HG03432 (cell line): ENCODE measurements around the gene C1QTNF5.

ENCODE experiments used
- ATAC-seq: cut with Tn5 transposase; IDR thresholded peaks from one replicate; pipeline ENCODE4 v1.9.1; 2021; ENCODE audit warnings: mild to moderate bottlenecking, moderate library complexity; ENCODE audit not compliant: unreplicated experiment

Gene C1QTNF5

DNA sequence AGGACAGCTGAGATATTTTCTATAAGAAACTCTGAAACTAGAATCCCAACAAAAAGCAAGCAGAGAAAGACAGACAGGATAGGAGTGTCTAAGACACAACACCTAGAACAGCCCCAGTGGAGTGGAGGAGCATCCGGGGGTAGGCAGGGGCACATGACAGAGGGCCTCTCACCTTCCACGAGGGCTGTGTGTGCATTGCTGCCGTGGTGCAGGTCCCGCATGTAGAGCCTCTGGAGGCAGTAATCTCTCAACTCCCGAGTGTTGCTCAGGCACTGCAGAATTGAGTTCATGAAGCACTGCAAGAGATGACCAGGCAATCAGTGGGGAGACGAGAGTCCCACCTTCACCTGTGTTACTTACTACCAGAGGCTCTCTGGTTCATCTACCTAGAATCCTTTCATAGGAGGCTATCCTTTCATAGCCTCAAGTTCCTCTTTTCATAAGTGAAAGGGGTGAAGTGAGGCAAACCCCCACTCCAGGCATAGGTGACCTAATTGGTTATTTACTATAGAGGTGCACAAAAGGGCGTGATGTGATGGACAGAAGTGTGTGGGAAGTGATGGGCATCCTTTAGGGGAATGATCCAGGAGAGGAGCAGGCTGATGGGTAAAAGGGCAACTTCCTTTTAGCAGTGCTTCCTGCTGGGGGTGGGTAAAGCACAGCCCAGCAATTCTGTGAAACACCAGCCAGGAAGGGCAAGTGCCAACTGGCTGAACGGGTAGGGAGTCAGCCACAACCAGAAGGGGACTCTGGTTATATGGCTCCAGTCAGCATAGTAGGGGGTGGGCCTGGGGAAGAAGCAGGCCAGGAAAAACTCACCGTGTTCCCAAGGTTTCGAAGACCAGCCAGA, 18.9 kb upstream of the C1QTNF5 start:
- ATAC-seq: no peak

DNA sequence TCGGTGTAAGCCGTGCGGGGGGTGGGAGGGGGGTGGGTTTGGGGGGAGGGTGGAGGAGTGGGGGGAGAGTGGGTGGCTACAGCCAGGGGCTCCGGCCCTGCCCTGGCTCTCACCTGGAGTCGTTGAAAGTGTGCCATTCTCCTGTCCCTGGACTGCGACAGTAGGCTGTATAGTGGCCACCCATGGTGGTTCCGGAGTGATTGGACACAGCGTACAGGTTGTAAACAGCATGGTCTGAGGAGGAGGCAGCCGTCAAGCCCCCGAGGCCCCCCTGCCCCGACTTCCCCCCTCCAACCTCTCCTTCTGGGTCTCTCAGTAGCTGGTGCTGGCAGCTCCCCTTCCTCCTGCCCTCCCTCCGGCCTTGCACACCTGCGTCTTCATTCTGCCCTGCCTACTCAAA, 16.4 kb upstream of the C1QTNF5 start:
- no peak for ATAC-seq

DNA sequence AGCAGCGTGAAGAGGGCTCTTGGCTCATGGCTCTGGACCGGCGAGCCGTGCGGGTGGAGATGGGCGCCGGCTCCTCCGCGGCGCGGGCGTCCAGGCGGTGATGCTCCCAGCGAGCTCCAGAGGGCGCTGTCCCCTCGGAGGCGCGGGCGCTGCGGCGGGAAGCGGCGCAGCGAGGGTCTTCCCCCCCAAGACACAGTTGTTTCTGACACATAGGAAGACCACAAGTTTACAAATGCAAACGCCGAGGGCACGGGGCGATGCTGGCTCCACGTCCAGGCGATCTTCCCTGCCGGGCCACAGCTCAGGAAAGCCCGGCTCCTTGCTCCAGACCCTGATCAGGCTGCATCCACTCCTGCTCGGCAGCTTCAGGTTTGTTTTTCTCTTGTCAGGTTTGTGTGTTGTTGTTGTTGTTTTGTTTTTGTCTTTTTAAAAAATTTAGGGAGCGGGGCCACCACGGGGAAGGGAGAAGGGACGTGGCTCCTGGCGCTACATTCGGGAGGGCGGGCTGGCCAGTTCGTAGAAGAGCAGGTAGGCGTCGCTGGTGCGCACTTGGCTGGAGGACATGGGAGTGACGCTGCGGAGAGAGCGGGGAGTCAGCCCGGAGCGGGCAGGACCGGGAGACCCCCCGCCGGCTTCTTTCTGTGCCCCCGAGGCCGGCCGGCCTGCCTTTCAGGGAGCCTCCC, 15.8 kb upstream of the C1QTNF5 start:
- ATAC-seq: peak; percentile 78

DNA sequence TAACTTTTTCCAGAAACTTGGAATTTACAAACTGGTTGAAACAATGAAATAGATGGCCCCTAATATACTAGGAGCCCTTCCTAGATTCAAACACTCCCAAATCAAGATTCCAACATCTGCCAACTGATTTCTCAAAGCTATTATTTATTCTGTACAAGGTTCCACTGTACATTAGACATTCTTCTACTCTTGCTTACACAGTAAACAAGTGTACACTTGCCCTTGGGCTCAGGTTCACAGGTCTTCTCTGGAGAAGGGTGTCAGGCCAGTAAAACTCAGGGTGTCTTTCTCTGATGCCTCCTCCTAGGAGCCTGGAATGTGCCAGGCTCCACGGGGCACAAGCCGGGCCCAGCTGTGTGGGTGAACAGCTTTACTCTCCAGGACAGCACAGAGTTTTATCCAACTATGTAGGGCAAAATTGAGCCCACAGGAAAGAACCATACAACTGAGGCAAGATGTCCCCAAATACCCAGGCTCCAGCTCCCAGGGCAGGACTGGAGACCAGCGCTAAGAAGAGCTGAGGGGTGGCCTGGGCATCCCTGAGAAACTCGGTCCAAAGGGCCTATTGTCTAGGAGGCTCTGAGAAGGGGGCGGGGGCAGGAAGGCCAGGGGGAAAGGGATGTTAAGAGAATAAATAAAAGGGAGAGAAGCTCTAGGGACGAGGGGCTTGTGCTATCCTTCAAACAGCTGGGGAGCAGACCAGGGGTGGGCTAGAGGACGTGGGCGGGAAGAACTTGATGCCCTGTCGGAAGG, 14.6 kb upstream of the C1QTNF5 start:
- no peak for ATAC-seq

DNA sequence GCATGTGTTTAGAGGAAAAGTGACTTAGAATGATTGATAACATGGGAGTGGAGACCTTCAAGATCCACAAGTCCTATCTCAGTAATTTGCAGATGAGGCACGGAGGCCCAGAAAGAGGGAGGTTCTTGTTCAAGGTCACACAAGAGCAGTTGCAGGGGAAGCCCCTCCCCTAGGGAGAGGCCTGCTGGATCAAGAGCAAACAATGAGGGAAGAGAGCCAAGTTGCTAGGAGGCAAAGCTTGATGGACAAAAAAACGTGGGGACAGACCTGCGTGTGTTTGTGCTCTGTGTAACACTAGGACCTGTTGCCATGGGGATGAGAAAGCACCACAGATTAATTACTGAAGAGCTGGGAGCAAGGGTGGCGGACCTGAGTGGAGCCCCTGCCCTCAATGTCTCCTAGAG, 12.2 kb upstream of the C1QTNF5 start:
- no peak for ATAC-seq

DNA sequence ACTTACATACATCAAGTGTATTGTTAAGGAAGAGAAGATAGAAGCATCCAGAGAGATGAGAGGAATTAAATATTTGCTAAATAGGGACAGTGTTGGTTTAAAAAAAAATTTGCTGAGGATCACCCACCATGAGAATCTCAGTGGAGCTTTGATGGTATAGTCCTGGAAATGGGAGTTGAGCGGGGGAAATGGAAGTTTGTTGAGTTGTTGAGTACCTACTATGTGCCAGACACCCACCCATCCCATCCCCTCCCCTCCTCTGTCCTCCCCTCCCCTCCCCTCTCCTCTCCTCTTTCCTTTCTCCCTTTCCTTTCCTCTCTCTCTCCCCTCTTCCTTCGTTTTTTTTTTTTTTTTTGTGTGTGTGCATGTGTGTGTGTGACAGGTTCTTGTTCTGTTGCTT, 10.5 kb upstream of the C1QTNF5 start:
- ATAC-seq: no peak

DNA sequence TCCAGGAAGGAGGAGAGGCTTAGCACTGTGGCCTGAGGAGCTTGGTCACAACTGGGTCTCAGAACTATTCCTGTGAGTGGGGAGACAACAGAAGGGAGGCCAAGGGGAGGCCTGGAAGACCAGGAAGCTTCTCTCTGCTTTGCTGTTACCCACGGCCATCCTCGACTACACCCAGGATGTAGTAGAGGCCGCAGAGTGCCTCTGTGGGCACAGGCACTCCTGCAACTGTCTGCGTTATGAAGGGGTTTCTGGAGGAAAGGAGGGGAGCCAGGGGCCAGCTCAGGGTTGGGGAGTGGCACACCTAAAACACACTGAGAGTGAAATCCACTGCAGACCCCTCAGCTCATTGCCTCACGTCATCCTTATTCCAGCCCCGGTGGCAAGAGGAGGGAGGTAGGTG, 9.6 kb upstream of the C1QTNF5 start:
- ATAC-seq: no peak

DNA sequence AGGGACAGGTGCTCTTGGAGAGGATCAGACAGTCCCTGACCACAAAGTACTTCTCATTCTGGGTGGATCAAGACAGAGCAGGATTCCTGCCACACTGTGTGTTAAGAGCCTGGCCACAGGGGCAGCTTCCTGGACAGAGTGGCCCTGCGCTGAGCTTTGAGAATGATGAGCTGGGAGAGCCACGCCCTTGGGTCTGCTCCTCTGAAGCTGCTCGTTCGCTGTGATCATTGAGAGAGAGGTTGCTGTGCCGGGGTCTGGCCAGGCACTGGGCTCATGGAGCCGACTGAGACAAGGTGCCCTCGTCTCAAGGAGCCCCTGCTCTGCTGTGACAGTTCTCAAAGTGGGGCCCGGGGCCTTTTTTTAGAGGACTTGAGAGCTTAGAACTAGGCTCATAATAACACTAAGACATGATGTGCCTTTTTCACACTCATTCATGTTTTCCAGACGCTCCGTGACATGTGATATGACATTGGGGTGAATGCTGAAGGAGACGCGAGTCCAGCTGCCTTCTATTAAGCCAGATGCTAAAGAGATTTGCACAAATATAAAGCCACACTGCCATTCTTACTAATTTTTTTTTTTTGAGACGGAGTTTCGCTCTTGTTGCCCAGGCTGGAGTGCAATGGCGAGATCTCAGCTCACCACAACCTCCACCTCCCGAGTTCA, 7.4 kb upstream of the C1QTNF5 start:
- ATAC-seq: no peak

DNA sequence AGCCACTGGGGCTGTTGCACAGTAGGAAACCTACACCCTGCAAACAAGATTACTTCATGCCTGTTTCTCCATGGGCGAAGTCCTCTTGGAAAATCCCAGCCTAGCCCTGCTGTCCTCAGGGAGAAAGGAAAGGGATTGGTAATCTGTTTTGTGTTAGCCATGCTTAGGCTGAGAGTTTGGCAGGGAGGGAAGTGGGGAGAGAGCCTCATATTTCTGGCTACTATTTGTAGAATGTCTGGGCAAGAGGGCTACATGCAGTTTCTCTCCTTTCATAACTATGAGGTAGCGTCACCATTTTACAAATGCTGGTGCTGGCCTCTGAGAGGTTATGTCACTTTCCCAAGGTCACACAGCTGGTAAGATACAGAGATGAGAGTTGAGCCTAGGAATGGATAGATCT, 6.6 kb upstream of the C1QTNF5 start:
- ATAC-seq: no peak

DNA sequence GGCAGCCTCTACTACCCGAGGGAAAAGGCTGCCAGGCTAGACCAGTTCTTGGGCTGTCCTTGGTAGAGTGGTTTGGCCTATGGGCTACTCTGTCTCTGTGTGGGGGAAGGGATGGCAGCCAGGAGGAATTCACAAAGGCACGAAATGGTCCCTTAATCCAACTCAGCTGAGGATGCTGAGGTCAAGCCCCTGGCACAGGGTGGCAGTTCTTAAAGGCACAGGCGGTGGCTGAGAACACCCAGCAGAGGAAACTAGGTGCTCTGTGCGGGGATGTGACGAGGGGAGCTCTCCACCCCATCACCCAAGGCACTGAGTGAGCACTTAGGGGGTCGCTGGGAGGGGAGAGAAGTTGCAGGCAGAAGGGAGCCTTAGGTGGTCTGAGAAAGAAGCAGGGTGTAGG, 5.9 kb upstream of the C1QTNF5 start, which contains the start of gene MFRP:
Gene MFRP (minus strand): TSS at position 101 of the 400 bp plus-strand sequence. CDS start 192 bp downstream, outside the sequence.
- ATAC-seq: no peak

DNA sequence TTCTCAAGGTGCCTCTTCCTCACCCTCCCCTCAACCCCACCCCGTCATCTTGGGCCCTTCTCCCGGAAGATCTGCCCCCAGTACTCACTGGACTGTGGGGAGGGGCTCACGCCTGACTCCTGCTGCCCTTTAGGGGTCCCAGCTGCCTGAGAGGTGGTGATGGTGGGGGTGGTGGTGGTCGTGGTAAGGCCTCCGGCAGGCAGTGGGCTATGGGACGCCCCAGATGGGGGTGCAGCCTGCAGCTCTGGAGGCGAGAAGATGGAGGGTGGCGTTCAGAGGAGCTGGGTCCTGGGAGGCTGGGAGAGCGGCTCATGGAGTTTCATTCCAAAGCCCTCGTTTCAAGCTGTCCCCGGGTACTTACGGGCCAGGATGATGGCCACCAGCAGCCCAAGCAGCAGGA, 5.0 kb upstream of the C1QTNF5 start:
- no peak for ATAC-seq

DNA sequence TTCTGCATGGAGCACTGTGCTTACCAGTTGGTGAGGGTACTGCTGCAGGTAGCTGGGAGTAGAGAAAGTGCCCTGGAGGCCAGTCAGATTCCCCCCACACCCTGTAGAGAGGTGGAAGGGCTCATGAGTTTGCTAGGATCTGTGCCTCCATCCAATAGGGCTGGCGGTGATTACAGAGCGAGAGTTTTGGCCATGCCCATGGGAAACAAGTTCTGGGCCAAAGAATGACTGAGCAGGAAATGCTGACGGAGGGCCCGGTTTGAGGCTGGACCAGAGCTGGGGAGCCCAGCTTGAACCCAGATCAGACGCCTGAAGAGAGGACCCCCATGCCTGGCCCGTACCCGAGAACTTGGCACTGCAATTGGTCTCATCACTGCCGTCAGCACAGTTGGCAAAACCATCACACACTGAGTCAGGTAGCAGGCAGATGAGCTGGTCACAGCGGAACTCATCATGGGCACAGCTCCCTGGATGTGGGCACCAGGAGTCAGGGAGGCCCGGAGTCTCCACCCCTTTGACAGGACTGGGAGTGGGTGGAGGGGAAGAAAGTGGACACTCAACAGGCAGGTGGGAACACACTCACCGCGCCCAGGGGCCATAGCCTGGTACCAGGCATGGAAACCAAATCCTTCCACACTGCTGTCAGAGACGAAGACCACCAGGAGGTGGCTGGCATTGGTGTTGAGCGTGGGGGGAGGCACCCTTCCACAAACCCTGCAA, 3.8 kb upstream of the C1QTNF5 start:
- ATAC-seq: no peak

DNA sequence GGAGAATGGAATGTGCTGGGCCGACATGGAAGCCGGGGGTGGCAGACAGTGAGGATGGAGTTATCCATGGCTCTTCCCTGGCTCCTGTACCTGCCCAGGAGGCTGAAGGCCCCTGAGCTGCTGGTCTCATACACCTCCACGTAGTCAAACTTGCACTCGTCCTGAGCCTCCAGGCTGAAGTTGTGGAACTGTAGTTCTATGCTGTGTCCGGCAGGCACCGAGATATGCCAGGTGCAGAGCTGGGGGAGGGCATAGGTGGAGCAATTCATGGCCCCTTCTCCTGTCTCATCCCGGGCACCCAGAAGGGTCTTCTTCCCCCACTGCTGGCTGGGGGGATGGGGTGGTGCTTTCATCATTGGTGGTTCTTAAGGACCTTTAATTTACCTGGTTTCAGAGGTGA, 3.0 kb upstream of the C1QTNF5 start:
- ATAC-seq: no peak

DNA sequence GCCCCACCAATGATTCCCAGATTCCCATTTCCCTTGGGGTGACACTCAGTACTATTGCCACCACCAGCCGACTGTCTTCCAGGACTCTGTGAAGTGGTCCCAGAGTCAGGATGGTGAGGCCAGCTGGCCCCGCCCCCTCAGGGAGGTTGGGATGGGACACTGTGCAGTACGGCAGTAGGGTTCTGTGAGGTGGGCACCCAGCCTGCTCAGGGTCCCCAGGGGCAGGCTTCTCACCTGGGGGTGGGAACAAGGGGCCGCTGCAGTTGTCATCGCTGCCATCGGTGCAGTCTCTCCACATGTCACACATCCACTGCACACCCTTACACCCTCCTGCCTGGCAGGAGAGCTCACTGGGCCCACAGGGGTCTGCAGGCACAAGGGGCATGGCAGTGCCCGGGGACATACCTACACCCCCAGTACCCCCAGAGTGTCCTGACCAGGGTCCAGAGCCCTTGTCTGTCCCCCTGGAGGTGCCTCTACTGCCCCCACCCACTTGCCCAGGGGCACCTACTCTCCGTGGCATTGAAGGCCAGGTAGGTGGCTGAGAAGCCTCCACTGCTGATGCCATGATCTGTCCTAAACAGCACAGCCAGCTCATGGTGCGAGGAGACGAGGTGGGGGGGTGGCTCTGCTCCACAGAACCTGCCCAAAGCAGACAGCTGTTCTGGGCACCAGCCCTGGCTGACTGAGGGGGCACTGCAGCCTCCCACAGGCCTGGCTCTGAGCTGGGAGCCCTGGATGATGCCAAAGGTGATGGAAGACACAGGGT, 1.9 kb upstream of the C1QTNF5 start:
- ATAC-seq: no peak

DNA sequence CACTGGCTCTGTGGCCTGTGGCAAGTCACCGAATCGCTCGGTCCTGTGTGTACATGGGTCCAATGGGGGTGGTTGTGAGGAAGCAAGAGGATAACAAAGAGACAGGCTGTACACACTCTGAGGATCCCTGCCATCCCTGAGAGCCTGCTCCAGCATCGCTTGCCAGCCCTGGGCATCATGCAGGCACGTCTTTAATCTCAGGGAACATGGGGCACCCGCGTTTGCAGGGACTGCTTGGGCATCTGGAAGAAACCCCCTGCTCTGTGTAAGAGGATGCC, 1.3 kb upstream of the C1QTNF5 start:
- no peak for ATAC-seq

DNA sequence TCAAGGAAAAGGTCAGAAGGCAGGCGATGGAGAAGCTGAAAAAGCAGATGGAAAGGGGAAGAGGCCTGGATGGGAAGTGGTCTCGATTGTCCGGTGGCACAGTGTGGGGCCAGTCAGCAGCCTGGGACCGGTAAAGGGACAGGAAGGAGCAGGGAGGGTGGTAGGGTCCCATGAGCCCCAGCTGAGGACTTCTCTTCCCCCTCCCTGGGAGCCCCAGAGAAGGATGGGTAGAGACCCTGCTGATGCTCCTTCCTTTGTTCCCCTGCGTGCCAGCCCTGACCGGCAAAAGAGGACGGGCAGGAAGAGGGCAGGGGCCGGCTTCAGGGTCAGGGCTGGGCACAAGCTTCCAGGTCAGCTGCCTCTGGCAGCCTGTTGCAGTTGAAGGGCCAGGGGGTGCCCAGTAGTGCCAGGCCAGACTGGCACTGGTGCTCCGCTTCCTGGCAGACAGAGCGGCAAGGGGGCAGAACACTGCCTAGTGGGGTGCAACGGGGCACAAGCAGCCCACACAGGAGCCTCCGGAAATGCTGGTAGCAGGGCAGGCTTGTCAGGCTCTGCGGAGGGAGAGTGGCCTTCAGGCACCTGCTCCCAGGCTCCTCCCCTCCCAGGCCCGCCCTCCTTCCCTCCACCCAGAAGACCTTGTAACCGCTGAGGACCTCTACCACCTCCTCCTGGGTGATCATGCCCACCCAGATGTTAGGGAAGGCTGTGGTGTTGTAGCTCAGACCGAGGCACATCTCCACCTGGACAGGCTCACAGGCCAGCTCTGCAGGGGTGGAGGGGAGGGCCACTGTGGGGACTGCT, 739 bp upstream of the C1QTNF5 start:
- no peak for ATAC-seq

DNA sequence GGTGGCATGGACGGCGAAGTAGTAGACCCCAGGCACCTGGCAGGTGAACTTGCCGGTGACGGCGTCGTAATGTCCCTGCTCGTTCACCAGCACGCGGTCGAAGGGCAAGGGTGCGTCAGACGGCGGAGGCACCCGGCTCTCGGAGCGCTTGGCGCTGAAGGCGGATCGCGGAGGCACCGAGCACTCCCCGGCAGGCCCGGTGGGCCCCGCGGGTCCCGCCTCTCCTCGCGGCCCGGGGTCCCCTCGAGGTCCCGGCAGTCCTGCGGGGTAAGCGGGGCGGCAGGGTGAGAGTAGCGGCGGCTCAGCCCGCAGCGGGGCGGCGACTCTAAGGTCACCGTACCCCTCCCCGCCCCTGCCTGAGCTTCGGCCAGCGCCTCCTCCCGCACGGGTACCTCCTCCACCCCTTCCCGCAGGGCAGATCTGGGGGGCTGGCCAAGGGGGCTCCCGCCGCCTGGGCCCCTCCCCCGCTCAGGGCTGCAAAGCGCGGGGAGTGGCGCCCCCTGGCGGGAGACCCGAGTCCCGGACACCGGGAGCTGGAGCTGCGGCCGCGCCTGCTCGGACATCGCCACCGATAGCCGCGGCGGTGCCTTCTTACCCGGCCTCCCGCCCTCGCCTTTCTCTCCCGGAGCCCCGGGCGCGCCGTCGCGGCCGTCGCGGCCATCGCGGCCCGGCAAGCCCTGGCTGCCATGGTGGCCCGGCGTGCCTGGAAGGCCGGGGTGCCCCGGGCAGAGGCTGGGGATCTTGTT, 921 bp downstream of the C1QTNF5 start:
- no peak for ATAC-seq

DNA sequence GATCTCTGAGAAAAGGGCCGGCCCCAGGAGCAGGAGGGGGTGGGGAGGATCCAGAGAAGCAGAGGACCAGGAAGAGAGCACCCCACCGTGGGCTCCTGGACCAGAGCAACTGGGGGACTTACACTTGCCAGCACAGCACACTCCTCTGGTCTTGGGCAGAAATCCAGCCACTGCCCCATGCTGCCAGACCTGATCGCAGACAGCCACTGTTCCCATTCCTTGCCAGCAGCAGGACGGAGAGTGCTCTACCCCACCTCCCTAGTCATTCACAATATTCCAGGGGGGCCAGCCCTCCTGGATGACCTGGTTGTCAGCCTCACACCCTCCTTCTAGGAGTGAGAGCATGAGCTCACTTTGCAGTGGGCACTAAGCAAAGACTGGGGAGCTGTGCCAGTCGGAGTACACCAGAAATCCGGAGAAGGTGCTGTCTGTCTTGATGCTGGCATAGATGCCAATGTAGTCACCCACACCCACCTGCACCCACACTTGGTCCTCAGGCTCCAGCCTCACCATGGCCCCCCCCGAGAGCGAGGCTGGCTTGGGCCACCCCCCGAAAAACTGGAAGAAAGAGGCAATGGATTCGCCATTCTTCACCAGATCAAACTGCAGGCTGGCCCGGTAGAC, 1.6 kb downstream of the C1QTNF5 start:
- no peak for ATAC-seq
